Memory B cell (primary cell): ENCODE measurements around the gene PRKCI.

Source experiments
- ATAC-seq: fragments of 150-1000 bp; cut with Tn5 transposase; 2 replicates; pipeline ENCODE4 v1.10.0; 2021; ENCODE audit warnings: low read depth, mild to moderate bottlenecking, moderate library complexity
- DNase-seq, 2 donors: peaks; one replicate each; pipeline ENCODE4 v3.0.0; 2022; ENCODE audit warnings: low spot score in 2 of 2
- H3K27ac Mint-ChIP-seq: one replicate; pipeline ENCODE4 v1.8.0; 2022; ENCODE audit warnings: mild to moderate bottlenecking, moderate library complexity, mixed read lengths
- H3K27me3 Mint-ChIP-seq: one replicate; pipeline ENCODE4 v1.8.0; 2022; ENCODE audit warnings: mixed read lengths
- H3K36me3 Mint-ChIP-seq: one replicate; pipeline ENCODE4 v1.8.0; 2022; ENCODE audit warnings: mild to moderate bottlenecking, mixed read lengths
- H3K4me1 Mint-ChIP-seq: one replicate; pipeline ENCODE4 v1.8.0; 2022; ENCODE audit warnings: mixed read lengths
- H3K4me3 Mint-ChIP-seq: one replicate; pipeline ENCODE4 v1.8.0; 2022; ENCODE audit warnings: mild to moderate bottlenecking, moderate library complexity, mixed read lengths
- H3K9me3 Mint-ChIP-seq: one replicate; pipeline ENCODE4 v1.8.0; 2022; ENCODE audit warnings: mixed read lengths

The PRKCI gene

GRCh38 chr3:170290194-170290593, 68.0 kb downstream of the PRKCI start:
- H3K36me3 Mint-ChIP-seq, result peaks cover 6% of the 10 kb centered on the region
- no peak overlapping the region for H3K4me3 Mint-ChIP-seq
- no peak for ATAC-seq

DNA sequence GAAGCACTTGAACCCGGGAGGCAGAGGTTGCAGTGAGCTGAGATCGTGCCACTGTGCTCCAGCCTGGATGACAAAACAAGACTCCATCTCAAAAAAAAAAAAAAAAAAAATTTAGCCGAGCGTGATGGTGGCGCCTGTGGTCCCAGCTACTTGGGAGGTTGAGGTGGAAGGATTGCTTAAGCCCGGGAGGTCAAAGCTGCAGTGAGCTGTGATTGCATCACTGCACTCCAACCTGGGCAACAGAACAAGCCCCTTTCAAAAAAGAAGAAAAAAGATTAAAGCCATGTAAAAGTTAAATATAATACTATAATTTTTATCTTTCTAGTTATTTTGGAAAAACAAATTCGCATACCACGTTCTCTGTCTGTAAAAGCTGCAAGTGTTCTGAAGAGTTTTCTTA, 73.4 kb downstream of the PRKCI start:
- Mint-ChIP-seq H3K9me3 (no peaks in the 10 kb centered on the region), H3K27ac (no peak overlapping the region), H3K36me3 (peaks cover 3% of the 10 kb centered on the region), H3K4me1 (no peaks in the 10 kb centered on the region), H3K4me3 (no peak overlapping the region), H3K27me3 (no peaks in the 10 kb centered on the region)
- DNase-seq (no peak), ATAC-seq (no peak)

More at GRCh38 chr3:170290194-170290593, 68.0 kb downstream of the PRKCI start:
- H3K27me3 Mint-ChIP-seq, result no peaks in the 10 kb centered on the region
- H3K4me1 Mint-ChIP-seq, result no peaks in the 10 kb centered on the region
- H3K27ac Mint-ChIP-seq, result no peak overlapping the region
- DNase-seq, result no peak
- no peaks in the 10 kb centered on the region for H3K9me3 Mint-ChIP-seq

DNA sequence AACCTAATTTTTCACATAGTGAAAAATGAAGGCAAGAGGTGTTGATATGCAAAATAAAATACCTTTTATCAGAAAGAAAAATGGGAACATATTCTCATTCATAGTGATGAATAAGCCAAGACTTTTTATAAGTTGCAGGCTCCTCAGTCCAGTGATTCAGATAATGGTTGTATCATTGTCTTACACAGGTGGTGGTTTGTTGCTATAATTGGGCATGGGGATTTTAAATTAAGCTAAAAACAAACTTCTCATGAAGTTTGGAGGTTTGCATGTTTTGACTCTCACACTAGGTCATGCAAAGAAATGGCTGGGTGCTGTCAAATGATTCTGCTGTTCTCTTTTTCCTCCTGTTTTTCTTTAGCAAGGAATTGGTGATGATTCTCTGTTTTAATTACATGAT, 74.5 kb downstream of the PRKCI start:
- no peak for ATAC-seq
- no peaks in the 10 kb centered on the region for H3K9me3 Mint-ChIP-seq
- no peaks in the 10 kb centered on the region for H3K27me3 Mint-ChIP-seq

DNA sequence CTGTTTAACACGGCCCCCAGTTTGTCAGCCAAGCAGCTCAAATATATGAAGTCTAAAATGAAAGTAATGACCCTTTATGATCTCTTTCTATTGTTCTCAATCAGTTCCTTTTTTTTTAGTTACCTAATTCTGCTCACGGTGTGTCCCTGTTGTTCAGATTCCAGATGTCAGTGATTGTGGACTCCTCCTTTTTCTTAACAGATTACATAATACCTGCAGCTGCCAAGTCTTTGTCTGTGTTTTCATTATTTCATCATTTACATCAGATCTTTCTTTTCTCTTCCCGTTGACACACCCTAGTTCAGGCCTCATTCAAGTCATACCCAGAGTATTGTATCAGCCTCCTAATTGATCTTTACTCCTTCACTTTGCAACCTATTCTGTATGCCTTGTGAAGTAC, 79.2 kb downstream of the PRKCI start:
- no peaks in the 10 kb centered on the region for H3K36me3 Mint-ChIP-seq
- H3K27me3 Mint-ChIP-seq, result no peaks in the 10 kb centered on the region
- no peak overlapping the region for H3K4me3 Mint-ChIP-seq
- no peaks in the 10 kb centered on the region for H3K9me3 Mint-ChIP-seq
- ATAC-seq, result peak; percentile 21
- H3K4me1 Mint-ChIP-seq, result no peaks in the 10 kb centered on the region
- no peak overlapping the region for H3K27ac Mint-ChIP-seq
- no peak for DNase-seq

More for the DNA sequence above, 74.5 kb downstream of the PRKCI start:
- peaks cover 3% of the 10 kb centered on the region for H3K36me3 Mint-ChIP-seq
- no peak for DNase-seq
- no peak overlapping the region for H3K27ac Mint-ChIP-seq
- H3K4me1 Mint-ChIP-seq, result no peaks in the 10 kb centered on the region
- H3K4me3 Mint-ChIP-seq, result no peak overlapping the region

GRCh38 chr3:170302008-170302407, 79.8 kb downstream of the PRKCI start:
- Mint-ChIP-seq H3K27ac (no peak overlapping the region), H3K4me3 (no peak overlapping the region), H3K9me3 (no peaks in the 10 kb centered on the region), H3K27me3 (no peaks in the 10 kb centered on the region), H3K4me1 (no peaks in the 10 kb centered on the region), H3K36me3 (no peaks in the 10 kb centered on the region)
- DNase-seq, result no peak
- ATAC-seq, result no peak

DNA sequence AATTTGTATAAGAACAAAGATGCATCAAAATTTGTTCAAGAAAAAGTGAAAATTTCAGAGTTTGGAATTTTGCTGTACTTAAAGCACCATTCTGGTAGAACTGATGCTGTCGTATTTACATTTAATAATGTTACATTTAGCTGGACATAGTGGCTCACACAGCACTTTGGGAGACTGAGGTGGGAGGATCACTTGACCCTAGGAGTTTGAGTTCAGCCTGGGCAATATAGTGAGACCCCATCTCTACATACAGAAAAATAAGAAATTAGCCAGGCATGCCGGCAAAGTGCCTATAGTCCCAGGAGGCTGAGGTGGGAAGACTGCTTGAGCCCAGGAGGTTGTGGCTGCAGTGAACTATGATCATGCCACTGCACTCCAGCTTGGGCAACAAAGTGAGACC, 83.8 kb downstream of the PRKCI start:
- ATAC-seq, result no peak
- H3K27ac Mint-ChIP-seq, result no peak overlapping the region

GRCh38 chr3:170307671-170308405, 85.6 kb downstream of the PRKCI start:
- Mint-ChIP-seq H3K9me3 (no peaks in the 10 kb centered on the region), H3K36me3 (no peaks in the 10 kb centered on the region), H3K4me1 (no peaks in the 10 kb centered on the region), H3K27me3 (no peaks in the 10 kb centered on the region), H3K4me3 (no peak overlapping the region), H3K27ac (no peak overlapping the region)
- ATAC-seq (no peak), DNase-seq (no peak)

More for the DNA sequence above, 83.8 kb downstream of the PRKCI start:
- H3K4me1 Mint-ChIP-seq, result no peaks in the 10 kb centered on the region
- no peak overlapping the region for H3K4me3 Mint-ChIP-seq
- H3K27me3 Mint-ChIP-seq, result no peaks in the 10 kb centered on the region
- no peaks in the 10 kb centered on the region for H3K36me3 Mint-ChIP-seq
- no peaks in the 10 kb centered on the region for H3K9me3 Mint-ChIP-seq
- no peak for DNase-seq

DNA sequence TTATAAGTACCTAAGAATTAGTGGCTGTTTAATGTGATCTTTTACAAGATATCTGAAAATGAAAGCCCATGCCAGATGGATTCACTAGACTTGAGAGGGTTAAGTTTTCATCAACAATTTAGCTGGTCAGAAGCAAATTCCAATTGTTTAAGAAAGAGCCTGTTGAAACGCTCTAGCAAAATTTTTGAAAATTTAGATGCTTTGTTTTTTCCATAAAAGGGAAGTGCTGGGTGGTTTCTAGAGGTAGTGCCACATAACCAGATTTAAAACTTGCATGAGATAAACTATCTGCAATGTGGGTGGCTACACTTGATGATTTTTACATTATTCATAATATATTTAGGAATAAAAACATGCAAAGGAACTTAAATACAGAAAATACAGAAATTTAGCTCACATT, 86.8 kb downstream of the PRKCI start:
- H3K27ac Mint-ChIP-seq, result no peak overlapping the region
- H3K4me1 Mint-ChIP-seq, result no peaks in the 10 kb centered on the region
- no peaks in the 10 kb centered on the region for H3K27me3 Mint-ChIP-seq
- ATAC-seq (no peak), DNase-seq (no peak)
- H3K36me3 Mint-ChIP-seq, result no peaks in the 10 kb centered on the region
- H3K4me3 Mint-ChIP-seq, result no peak overlapping the region
- no peaks in the 10 kb centered on the region for H3K9me3 Mint-ChIP-seq

DNA sequence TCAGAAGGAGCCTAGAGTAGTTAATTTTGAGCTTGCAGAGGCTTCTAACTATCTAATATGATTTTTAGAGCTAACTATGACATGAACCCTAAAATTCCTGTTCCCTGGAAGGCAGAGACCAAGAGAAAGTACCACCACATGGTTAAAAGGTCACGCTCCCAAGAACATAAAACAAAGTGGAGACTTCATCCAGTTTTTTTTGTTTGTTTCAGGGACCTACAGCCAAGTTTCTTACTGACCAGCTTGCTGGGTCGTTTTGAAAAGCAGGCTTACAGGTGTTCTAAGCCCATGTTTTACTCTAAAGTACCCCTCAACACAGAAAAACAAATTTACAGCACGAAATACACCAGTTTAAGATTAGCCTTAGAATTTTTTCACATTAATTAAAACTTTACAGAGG, 95.7 kb downstream of the PRKCI start:
- Mint-ChIP-seq H3K9me3 (no peaks in the 10 kb centered on the region), H3K36me3 (no peaks in the 10 kb centered on the region), H3K27me3 (no peaks in the 10 kb centered on the region), H3K4me3 (no peak overlapping the region), H3K27ac (no peak overlapping the region), H3K4me1 (peaks cover 6% of the 10 kb centered on the region)
- DNase-seq (no peak), ATAC-seq (no peak)

- DNase-seq (no peak), ATAC-seq (no peak)
- Mint-ChIP-seq H3K4me3 (no peak overlapping the region), H3K27ac (no peak overlapping the region), H3K9me3 (no peaks in the 10 kb centered on the region), H3K4me1 (peaks cover 3% of the 10 kb centered on the region), H3K27me3 (peaks cover 2% of the 10 kb centered on the region), H3K36me3 (no peaks in the 10 kb centered on the region)
Measured at GRCh38 chr3:170320461-170321121, 98.4 kb downstream of the PRKCI start.

DNA sequence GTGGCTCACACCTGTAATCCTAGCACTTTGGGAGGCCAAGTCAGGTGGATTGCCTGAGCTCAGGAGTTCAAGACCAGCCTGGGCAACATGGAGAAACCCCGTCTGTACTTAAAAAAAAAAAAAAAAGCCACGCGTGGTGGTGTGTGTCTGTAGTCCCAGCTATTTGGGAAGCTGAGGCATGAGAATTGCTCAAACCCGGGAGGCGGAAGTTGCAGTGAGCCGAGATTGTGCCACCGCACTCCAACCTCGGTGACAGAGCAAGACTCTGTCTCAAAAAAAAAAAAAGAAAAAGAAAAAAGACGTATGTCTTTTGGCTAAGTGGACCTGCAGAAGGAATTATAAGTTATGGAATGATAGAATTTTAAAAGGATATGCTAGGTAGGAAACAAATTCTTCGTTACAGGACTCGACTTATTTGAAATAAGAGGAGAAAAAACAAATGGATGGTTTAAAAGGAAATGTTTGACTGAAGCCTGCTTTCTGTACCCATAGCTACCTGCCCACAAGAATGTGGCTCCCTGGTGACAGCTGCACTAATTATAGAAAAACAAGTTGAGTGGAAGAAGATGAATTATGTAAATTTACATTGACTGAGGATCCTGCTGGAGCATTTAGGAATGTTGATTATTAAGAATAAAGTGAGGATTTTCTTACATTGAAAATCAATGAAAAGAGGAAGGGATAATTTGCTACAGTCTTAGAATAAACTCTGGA, 99.3 kb downstream of the PRKCI start:
- Mint-ChIP-seq H3K36me3 (no peaks in the 10 kb centered on the region), H3K4me3 (no peak overlapping the region), H3K9me3 (no peaks in the 10 kb centered on the region), H3K27me3 (peaks cover 2% of the 10 kb centered on the region), H3K27ac (no peak overlapping the region), H3K4me1 (peaks cover 3% of the 10 kb centered on the region)
- DNase-seq, result no peak
- no peak for ATAC-seq

- no peaks in the 10 kb centered on the region for H3K9me3 Mint-ChIP-seq
- no peak for ATAC-seq
- peaks cover 2% of the 10 kb centered on the region for H3K27me3 Mint-ChIP-seq
- H3K36me3 Mint-ChIP-seq, result no peaks in the 10 kb centered on the region
- peaks cover 7% of the 10 kb centered on the region for H3K4me1 Mint-ChIP-seq
- H3K27ac Mint-ChIP-seq, result no peak overlapping the region
- DNase-seq, result no peak
- no peak overlapping the region for H3K4me3 Mint-ChIP-seq
Measured at GRCh38 chr3:170322566-170323269, 100.5 kb downstream of the PRKCI start.

DNA sequence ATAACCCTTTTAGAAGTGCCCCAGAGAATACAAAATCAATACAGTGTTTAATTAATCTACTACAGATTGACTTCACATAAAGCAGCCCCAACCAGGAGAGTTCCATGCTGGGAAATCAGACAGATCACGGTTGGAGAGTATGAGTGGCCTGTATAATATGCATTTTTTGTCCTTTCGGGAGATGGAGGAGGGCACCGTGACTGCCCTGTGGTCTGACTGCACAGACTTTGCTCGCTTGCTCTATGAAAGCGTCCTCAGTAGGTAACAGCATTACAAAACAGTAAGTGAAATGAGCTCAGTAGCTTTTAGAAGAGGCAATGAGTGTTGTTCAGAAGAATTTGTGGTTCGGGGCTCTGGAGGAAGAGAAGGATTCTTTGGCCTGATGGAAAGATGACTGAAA, 101.1 kb downstream of the PRKCI start:
- DNase-seq, result no peak

DNA sequence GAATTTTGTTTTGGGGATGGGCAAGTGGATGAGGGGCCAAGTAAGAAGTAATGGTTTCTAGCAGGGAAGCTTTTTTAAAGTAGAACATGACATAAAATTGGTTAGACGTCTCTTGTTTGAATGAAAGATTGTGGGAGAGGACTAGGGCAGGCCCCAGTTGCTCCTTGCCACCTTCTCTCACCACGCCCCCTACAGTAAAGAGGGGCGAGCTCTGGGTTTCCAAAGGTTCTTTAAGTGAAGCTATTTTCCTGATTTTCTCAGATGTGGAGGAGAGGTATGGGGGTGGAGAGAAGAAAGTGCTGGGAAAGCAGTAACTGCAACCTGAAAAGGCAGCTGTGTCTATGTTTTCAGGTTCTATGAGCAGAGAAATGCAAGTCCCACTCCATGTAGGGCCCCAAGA, 102.7 kb downstream of the PRKCI start:
- peaks cover 4% of the 10 kb centered on the region for H3K4me1 Mint-ChIP-seq
- peaks cover 2% of the 10 kb centered on the region for H3K27me3 Mint-ChIP-seq
- H3K9me3 Mint-ChIP-seq, result peaks cover 1% of the 10 kb centered on the region
- H3K36me3 Mint-ChIP-seq, result no peaks in the 10 kb centered on the region
- no peak overlapping the region for H3K27ac Mint-ChIP-seq
- H3K4me3 Mint-ChIP-seq, result no peak overlapping the region
- DNase-seq (no peak), ATAC-seq (no peak)

More for the DNA sequence above, 101.1 kb downstream of the PRKCI start:
- no peak for ATAC-seq
- peaks cover 7% of the 10 kb centered on the region for H3K4me1 Mint-ChIP-seq
- no peak overlapping the region for H3K4me3 Mint-ChIP-seq
- H3K27ac Mint-ChIP-seq, result no peak overlapping the region
- peaks cover 1% of the 10 kb centered on the region for H3K9me3 Mint-ChIP-seq
- H3K36me3 Mint-ChIP-seq, result no peaks in the 10 kb centered on the region
- peaks cover 2% of the 10 kb centered on the region for H3K27me3 Mint-ChIP-seq
